T47D (cell line): ENCODE data around the gene AATF.
A peak's percentile ranks its signal among the peaks of the same experiment; 100 is the strongest.

Experiments used
- DNase-seq, 2 experiments: peaks; one replicate each; pipeline versions ENCODE4 v3.0.0 to v3.0.0-alpha.2; 2011 to 2012; ENCODE audit warnings: low read depth in 1 of 2, low spot score in 1 of 2
- JUND ChIP-seq: IDR thresholded peaks from 2 replicates; pipeline ENCODE4 v1.6.1; 2012; ENCODE audit warnings: low read depth
- in situ Hi-C: cut with HindIII; loops from 2 replicates; pipeline ENCODE4 v1.10.0; 2016; ENCODE audit warnings: low sequenced_read_pairs, low pct_unique_long_range_greater_than_20kb

The AATF gene

GRCh38 chr17:37092701-37093100, 143.9 kb downstream of the AATF start:
- no peak for TF ChIP-seq JUND
- no peak for DNase-seq
- in situ Hi-C loops, result no loop called here

- no peak for DNase-seq
- TF ChIP-seq JUND, result no peak
- in situ Hi-C loops, result no loop called here
Observed at GRCh38 chr17:37094391-37094790, 145.6 kb downstream of the AATF start.

DNA sequence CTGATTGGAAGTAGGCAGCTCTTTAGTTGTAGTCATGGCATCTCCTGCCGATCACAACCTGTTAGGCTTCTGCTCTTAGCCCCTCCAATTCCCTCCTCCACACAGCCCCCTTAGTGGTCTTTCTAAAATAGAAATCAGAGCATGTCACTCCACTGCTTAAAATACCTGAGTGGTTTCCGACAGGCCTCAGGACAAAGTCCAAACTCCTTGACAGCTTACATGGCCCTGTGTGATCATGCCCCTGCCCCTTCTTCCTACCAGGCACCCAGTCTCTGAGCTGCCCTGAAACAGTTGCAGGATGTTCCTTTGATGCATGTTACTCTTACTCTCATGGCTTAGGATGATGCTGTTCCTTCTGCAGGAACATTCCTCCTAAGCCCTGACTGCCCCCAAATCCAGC, 147.3 kb downstream of the AATF start:
- no peak for TF ChIP-seq JUND
- DNase-seq, result no peak
- in situ Hi-C loops, result no loop called here

DNA sequence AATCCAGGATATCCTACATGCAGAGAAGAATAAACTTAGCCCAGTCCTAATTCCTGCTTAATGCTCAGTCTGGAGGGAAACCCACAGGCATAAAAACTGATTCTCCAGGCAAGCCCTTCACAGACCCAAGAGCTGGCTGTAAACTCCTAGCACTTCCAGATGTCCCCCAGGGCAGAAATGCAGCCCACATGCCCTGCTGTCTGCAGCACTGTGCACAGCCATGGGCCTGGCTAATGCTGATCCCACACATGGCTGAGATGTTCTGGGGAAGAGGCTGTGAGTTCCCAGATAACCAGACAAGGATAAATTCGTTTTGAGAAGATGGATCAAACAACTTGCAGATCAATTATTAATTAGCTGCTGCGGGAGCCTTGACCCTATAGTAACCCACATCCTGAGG, 148.4 kb downstream of the AATF start:
- in situ Hi-C loops, result no loop called here
- no peak for DNase-seq
- no peak for TF ChIP-seq JUND

DNA sequence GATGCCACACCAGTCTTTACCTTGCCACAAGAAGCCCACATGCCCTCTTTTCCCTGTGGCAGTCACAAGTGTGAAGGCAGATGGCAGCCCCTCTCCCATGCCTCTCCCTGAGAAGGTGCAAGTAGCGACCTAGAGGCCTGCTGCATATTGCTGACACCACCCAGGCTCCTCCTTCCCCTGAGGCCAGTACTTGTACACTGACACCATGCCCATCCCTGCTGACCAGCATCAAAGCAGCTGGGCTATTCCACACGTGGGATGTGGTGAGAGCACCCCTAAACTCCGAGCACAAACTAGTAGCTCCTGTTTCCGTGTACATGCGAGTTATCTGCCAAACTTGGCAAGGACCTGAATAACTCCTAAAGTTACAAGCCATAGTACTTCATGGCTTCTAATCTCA, 149.4 kb downstream of the AATF start:
- no peak for TF ChIP-seq JUND
- in situ Hi-C loops, result no loop called here
- no peak for DNase-seq

GRCh38 chr17:37098910-37099664, 150.3 kb downstream of the AATF start:
- no peak for DNase-seq
- TF ChIP-seq JUND, result no peak

DNA sequence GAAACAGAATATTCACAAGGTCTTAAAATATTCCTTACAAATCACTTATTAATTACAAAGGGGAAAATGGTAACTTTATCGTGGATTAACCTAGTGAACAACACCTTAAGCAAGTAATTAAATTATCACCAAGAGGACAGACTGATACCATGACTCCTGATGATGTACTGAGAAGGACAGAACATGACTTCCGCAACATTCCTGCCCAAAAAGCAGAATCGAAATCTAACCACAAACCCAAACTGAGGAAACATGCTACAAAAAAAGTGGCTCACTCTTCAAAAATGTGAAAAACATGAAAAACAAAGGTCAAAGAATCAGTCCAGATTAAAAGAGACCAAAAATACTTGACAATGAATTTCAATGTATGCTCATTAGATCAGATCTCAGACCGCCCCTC, 151.5 kb downstream of the AATF start:
- in situ Hi-C loops, result no loop called here
- TF ChIP-seq JUND, result no peak
- no peak for DNase-seq

More at GRCh38 chr17:37098910-37099664, 150.3 kb downstream of the AATF start:
- in situ Hi-C loops, result no loop called here

DNA sequence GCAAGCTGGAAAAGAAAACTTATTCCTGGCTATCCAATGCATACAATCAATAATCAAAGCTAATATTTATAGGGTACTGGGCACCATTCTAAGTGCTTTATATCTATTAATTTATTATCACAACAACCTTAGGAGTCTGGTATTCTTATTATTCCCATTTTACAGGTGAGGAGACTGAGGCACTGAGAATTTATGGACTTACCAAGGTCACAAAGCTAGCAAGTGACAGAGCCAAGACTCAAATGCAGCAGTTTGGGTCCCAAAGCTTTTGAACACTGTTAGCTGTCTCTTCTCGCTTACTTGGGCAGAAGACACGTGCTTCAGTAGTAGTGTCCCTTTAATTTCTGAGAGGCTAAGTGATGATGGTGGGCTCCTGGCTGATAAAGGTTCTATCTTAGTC, 152.6 kb downstream of the AATF start:
- no peak for DNase-seq
- no peak for TF ChIP-seq JUND

GRCh38 chr17:37103231-37103630, 154.5 kb downstream of the AATF start:
- in situ Hi-C loops, result no loop called here
- DNase-seq, result no peak
- TF ChIP-seq JUND, result no peak

More for the DNA sequence above, 152.6 kb downstream of the AATF start:
- in situ Hi-C loops, result no loop called here

DNA sequence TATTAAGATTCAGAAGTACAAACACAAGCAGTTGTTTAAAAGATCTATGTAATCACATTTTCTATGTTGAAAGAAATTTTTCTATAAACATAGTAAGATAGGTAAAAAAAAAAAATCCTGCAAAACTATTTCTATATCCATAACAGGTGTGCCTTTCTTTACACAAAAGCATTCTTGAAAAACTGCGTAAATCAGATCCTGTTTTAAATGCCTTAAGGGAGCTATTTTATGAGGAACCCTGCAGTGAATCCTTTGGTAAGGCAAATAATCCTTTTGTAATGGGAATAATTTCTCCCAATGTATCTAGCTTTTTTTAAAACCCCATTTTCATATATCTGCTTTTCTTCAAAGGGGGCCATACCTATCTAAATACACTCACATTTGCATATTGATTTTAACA, 157.3 kb downstream of the AATF start:
- in situ Hi-C loops, result no loop called here
- DNase-seq, result peak; percentile 20 to 51
- 0 out of 2 replicates have a peak, but pooled peaks have one; percentile 27 for TF ChIP-seq JUND
